ENCODE measurements around the gene RORB.

Gene RORB

GRCh38 chr9:74609671-74610405, 112.7 kb downstream of the RORB start:
- FAIRE-seq: no peak

DNA sequence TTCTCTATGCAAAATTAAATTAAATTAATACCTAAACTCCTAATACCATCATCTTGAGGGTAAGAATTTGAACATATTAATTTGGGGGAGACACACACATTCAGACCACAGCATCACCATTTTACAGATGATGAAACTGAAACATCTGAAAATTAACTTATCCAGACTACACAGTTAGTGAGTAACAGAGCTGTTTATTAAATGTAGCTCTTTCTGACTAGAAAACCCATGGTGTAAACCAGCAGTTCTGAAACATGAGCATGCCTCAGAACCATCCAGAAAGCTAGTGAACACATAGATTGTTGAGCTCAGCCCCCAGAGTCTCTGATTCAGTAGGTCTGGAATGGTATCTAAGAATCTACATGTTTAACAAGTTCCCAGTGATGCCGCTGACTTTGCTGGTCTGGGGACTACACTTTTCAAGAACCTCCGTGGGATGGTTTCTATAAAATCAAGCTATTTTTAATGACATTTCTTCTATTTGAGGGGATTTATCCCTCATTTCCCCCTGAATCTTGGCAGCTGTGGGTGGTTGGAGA, 113.5 kb downstream of the RORB start:
- FAIRE-seq: no peak

DNA sequence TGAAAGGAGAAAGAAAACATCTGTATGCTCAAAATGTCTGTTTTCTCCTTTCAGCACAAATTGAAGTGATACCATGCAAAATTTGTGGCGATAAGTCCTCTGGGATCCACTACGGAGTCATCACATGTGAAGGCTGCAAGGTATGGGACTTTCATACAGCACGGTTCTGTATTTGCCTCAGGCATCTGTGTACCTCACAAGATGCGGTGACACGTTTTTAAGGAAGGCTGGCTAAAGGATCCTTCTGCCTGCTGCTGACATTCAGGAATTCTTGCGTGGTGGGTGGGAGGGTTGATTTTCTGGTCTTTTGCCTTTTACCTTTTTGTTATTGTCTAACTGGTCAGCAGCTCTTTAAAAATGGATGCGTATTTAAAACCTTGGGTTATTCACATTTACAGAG, 133.1 kb downstream of the RORB start:
- no peak for FAIRE-seq

GRCh38 chr9:74639112-74639511, 142.0 kb downstream of the RORB start:
- no peak for FAIRE-seq

DNA sequence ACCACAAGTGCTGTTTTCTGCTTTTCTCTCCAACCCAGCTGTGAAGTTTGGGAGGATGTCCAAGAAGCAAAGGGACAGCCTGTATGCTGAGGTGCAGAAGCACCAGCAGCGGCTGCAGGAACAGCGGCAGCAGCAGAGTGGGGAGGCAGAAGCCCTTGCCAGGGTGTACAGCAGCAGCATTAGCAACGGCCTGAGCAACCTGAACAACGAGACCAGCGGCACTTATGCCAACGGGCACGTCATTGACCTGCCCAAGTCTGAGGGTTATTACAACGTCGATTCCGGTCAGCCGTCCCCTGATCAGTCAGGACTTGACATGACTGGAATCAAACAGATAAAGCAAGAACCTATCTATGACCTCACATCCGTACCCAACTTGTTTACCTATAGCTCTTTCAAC, 145.2 kb downstream of the RORB start:
- FAIRE-seq: no peak

DNA sequence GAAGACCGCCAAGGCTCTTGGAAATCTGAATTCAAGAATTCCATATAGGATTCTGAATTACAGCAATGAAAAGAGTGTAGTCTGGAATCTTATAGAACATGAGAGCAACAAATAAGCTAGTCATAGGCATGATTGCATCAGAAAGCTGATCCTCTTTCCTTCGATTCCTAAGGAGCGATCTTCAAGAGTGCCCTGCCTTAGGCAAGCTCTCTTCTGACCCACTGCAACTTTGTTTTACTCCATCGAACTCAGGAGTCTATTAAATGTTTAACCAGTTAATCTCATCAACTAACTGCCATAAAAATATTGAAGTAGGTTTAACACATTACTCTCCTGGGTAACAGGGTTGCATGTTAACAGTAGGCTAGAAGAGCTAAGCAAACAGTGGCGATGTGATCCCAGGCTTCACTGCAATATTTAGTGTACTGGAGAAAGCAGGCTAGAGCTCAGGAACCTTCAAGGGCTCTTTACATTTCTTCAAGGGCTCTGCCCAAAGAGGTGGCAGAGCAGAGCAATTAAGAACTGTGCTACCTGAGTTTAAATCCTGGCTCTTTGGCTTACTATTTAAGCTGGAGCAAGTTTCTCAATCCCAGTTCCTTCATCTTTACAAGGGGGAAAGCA, 146.3 kb downstream of the RORB start:
- no peak for FAIRE-seq

DNA sequence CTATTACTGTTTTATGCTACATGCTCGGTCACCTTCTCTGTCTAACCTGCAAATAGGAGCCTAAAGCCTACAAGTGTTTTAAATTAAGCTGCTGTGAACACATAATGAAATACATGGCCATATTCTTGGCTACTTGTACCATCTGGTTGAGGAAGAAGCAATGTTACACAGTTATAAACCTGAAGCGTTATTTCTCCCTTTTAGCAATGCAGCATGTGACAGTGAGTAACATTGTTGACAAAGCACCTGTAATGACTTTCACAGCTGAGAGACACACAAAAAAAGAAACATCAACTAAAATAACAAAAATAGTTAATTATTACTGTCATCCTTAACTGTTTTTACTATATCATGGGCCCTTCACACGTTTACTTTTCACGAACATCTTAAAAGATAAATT, 146.9 kb downstream of the RORB start:
- FAIRE-seq: no peak

DNA sequence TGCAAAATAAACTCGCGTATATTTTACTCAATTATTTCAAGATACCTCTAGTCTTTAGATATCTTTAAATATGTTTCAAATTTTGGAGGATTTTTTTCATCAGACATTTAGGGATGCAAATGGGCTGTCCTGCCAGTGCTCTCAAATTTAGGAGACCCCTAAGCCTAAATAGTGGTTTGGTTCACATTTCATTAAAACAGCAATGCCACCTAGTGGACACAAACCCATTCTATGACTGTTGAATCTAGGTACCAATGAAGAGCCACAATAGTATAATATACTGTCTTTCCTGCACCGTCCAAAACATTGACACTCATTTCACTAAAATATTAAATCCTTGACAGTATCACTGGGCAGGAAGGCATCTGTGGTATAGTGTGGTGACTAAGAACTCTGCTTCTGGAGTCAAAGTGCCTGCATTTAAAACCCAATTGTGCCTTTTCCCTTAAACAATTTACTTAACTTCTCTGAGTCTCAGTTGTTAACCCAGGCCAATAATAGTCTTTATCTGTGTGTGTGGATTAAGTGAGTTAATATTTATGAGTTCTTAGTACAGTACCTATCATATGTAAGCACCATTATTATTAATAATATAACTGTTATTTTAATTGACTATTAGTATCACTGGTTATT, 148.0 kb downstream of the RORB start:
- FAIRE-seq: peak; percentile 74

GRCh38 chr9:74653410-74654080, 156.4 kb downstream of the RORB start:
- FAIRE-seq: no peak

GRCh38 chr9:74662674-74663073, 165.5 kb downstream of the RORB start:
- no peak for FAIRE-seq

DNA sequence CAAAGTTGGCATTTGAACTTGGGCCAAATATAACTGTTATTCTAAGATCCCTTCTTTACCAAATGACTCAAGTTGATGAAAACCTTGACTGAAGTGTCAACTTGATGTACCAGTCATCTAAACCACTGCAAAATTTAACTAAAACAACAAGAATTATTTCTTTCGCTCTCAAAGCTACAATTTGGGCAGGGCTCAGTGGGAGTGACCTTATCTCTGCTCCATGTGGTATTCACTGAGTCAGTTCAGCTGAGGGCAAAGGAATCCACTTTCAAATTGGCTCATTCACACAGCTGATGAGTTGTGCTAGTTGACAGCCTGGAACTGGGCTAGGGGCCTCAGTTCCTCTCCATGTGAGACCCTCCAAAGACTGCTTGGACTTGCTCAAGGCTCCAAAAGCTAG, 166.3 kb downstream of the RORB start:
- no peak for FAIRE-seq

DNA sequence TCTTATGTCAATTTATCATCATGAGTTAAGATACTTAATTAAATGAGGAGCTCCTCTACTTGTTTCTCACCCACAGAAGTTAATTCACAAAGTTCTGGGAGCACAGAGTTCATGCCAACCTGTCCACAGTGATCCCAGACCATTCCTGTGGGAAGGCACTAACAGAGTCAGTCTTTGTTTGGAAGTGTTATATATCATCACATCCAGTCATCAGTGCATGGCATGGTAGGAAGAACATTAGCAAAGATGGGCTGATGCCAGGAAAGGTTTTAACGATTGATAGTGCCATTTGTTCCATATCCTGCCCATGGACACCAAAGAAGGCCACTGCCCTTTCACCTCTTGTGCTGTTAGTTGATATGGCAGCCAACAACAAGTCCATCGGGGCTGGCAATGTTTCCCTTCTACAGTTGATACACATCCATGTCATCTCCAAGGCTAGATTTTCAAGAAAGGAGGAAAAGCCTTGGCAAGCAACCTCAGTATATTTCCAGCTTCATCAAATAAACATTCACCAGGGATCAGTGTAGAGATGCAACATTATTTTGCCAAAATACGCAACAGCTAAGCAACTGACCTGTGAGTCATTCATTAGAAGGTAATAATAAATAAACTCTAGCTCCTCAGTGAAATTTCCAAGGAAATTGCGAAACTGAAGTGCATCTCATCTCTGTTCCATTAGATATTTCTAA, 169.6 kb downstream of the RORB start:
- no peak for FAIRE-seq

DNA sequence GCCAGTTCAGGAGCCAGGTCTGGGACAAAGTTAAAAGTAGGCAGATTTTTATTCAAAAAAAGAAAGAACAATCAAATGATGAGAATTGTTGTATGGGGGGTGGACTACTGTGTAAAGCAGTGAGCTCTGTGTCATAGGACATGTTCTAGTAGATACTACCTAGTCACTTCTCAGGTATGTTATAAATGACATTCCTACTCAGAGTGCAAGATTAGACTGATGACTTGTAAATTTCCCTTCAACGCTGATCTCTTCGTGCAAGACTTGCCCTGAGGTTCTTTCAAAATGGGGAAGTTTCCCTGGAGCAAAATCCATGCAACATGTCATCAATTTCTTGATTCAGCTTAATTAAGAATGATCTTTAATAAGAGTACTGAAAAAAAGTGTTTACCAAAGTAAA, 175.1 kb downstream of the RORB start:
- FAIRE-seq: no peak

GRCh38 chr9:74674077-74674476, 176.9 kb downstream of the RORB start:
- FAIRE-seq: no peak

DNA sequence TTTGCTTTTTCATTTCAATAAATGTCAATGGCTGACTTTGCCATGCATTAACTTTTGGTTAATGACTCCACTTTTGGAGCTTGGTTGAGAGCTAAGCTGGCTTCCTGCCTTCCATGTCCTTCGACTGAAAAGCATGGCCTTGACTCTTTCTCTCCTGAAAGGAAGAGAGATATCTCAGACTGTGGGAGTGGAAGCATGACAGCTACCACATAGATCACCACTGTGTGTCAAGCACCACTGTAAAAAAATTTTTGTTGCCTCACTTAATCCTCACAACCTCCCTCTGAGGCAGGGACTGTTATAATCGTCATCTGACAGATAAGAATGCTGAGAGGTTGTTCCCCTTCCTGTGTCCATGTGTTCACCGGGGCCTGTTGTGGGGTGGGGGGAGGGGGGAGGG, 184.8 kb downstream of the RORB start:
- no peak for FAIRE-seq

- no peak for FAIRE-seq
Observed at GRCh38 chr9:74683322-74683721, 186.2 kb downstream of the RORB start.

DNA sequence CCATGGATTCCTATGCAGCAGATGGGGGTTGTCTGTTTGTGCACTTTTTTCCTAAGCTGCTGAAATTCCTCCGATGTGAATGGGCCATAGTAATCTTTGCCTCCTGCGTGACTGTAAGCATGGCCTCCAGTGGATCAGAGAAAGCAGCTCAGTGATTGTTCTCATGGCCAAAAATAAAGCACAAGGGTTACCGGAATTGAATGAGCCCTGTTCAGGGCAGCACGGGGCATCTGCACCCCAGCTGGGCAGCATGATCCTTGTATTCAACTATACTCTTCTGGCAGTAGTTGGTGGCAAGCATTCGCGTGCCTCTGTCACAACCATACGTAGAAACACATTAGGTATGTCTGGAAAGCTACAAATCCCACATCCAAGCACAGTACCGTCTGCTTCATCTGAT, 193.9 kb downstream of the RORB start:
- no peak for FAIRE-seq

GRCh38 chr9:74696520-74696919, 199.4 kb downstream of the RORB start:
- no peak for FAIRE-seq

DNA sequence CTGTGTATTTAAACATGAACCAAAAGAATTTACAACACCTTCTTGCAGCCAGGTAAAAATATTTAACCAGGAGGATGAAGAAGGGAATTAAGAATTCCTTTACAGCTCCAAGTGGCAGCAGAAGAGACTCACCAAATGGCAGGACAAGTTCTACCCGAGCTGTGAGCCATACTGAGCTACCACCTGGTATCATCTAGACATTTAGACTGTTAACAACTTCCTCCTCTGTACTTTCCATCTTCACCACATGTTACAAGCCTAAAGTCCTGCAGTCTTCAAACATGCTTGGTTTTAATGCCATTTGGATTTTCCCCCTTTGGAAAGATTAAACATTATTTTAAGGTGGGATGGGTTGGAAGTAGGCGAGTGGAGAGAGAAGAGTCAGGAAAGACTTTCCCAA, 200.4 kb downstream of the RORB start:
- FAIRE-seq: no peak

GRCh38 chr9:74711341-74711740, 214.2 kb downstream of the RORB start:
- FAIRE-seq: peak; percentile 78

GRCh38 chr9:74718709-74719108, 221.6 kb downstream of the RORB start:
- FAIRE-seq: no peak

- no peak for FAIRE-seq
Observed at GRCh38 chr9:74719306-74719705, 222.2 kb downstream of the RORB start.
